ENCODE results near the gene LIAS. TPM values are rescaled to one million over a fixed set of nuclear protein-coding genes. Genes with fewer than 3 reads are reported as not detected.

The LIAS gene
- total and polyA plus RNA-seq, 2 of the 13 experiments (the other 11 are each of a cell fraction or from before 2014, with no cell fraction given) = 16.0 to 16.6 TPM

DNA sequence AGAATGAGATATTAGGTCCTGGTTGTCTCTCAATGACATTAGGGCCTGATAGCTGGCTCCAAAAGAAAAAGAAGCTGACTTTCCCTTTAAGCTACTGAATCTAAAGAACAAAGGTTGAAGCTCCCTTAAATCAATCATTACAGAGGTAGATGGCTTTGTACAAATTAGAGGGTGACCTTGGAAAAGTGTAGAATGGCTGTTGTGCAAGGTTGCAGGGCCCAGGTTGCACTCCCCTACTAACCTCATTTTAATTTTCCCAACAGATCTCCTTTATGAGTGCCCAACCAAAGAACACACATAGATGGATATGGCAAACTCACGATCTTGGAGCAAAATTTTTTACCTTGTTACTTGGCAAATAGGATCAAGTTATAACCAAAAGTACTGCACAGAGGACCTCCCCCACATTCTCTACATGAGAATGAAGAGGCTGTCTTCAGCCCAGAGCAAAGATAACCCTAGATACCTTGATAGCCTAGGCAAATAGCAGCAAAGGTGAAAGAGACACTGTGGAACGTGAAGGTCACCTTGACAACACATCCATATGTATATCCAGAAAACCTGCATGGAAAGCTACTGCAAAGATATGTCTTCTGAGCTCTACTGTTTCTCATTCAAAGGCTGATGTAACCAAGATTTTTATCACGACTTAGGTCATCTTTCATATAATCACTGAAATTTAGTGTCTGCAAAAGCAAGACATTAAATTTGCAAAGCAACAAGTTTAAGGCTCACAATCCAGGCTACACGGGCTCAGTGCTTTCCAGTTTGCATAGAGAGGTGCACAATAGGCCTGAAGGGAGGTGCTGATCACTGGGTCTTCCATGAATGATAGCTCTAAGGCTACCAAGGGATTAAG, 29.2 kb upstream of the LIAS start (continued):
- TF ChIP-seq RARA (CRISPR knock-in tag; IDR thresholded peaks at IDR 0.05) (peak; percentile 41), ISX (CRISPR knock-in tag; conservative IDR thresholded peaks at IDR 0.05) (no peak), YEATS2 (CRISPR knock-in tag; IDR thresholded peaks at IDR 0.05; ENCODE audit: borderline replicate concordance) (no peak), SALL1 (CRISPR knock-in tag; IDR thresholded peaks at IDR 0.05) (peak; percentile 52; the same call in 1 of the 2 replicates), ZNF251 (CRISPR knock-in tag; IDR thresholded peaks at IDR 0.05) (no peak), HOXA3 (CRISPR knock-in tag; IDR thresholded peaks at IDR 0.05) (peak; percentile 47; the same call in 1 of the 2 replicates), CHCHD3 (CRISPR knock-in tag; IDR thresholded peaks at IDR 0.05) (no peak), ZNF331 (CRISPR knock-in tag; IDR thresholded peaks at IDR 0.05) (peak; percentile 34; the same call in 1 of the 2 replicates), FUBP1 (CRISPR knock-in tag; IDR thresholded peaks at IDR 0.05; ENCODE audit: borderline replicate concordance) (no peak), ZSCAN29 (CRISPR knock-in tag; conservative IDR thresholded peaks at IDR 0.05) (no peak), CBX1 (IDR thresholded peaks at IDR 0.05; ENCODE audit: low read depth) (no peak), MTF2 (CRISPR knock-in tag; IDR thresholded peaks at IDR 0.05; ENCODE audit: borderline replicate concordance) (no peak), HDAC1 (CRISPR knock-in tag; IDR thresholded peaks at IDR 0.05) (peak; percentile 29; the same call in 1 of the 2 replicates), ZBTB39 (CRISPR knock-in tag; IDR thresholded peaks at IDR 0.05) (no peak), ZBTB42 (CRISPR knock-in tag; IDR thresholded peaks at IDR 0.05) (no peak), PAF1 (CRISPR knock-in tag; IDR thresholded peaks at IDR 0.05) (no peak), ZNF441 (CRISPR knock-in tag; IDR thresholded peaks at IDR 0.05; ENCODE audit: borderline replicate concordance) (no peak), NCOA2 (CRISPR knock-in tag; IDR thresholded peaks at IDR 0.05) (peak; percentile 91), ONECUT2 (CRISPR knock-in tag; IDR thresholded peaks at IDR 0.05) (peak; percentile 4; the same call in 1 of the 2 replicates), SIX1 (CRISPR knock-in tag; IDR thresholded peaks at IDR 0.05; ENCODE audit: borderline replicate concordance) (no peak), HNF4A (CRISPR knock-in tag; IDR thresholded peaks at IDR 0.05) (peak; percentile 79), ZNF335 (CRISPR knock-in tag; IDR thresholded peaks at IDR 0.05) (no peak; the same call in 1 of the 2 replicates)
- TF ChIP-seq, protein P1, sequence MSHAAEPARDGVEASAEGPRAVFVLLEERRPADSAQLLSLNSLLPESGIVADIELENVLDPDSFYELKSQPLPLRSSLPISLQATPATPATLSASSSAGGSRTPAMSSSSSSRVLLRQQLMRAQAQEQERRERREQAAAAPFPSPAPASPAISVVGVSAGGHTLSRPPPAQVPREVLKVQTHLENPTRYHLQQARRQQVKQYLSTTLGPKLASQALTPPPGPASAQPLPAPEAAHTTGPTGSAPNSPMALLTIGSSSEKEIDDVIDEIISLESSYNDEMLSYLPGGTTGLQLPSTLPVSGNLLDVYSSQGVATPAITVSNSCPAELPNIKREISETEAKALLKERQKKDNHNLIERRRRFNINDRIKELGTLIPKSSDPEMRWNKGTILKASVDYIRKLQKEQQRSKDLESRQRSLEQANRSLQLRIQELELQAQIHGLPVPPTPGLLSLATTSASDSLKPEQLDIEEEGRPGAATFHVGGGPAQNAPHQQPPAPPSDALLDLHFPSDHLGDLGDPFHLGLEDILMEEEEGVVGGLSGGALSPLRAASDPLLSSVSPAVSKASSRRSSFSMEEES (CRISPR knock-in tag; IDR thresholded peaks at IDR 0.05) = no peak
- TF ChIP-seq, protein P2, sequence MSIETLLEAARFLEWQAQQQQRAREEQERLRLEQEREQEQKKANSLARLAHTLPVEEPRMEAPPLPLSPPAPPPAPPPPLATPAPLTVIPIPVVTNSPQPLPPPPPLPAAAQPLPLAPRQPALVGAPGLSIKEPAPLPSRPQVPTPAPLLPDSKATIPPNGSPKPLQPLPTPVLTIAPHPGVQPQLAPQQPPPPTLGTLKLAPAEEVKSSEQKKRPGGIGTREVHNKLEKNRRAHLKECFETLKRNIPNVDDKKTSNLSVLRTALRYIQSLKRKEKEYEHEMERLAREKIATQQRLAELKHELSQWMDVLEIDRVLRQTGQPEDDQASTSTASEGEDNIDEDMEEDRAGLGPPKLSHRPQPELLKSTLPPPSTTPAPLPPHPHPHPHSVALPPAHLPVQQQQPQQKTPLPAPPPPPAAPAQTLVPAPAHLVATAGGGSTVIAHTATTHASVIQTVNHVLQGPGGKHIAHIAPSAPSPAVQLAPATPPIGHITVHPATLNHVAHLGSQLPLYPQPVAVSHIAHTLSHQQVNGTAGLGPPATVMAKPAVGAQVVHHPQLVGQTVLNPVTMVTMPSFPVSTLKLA (IDR thresholded peaks at IDR 0.05) = no peak

Measured in HepG2 (cell line).